Measurements from ENCODE around the gene JAKMIP3.
"Not testable (repeated sequence)": the region's sequence is repeated elsewhere in the genome, so short reads cannot be mapped to it uniquely, and the experiment has no call there.

Gene JAKMIP3

DNA sequence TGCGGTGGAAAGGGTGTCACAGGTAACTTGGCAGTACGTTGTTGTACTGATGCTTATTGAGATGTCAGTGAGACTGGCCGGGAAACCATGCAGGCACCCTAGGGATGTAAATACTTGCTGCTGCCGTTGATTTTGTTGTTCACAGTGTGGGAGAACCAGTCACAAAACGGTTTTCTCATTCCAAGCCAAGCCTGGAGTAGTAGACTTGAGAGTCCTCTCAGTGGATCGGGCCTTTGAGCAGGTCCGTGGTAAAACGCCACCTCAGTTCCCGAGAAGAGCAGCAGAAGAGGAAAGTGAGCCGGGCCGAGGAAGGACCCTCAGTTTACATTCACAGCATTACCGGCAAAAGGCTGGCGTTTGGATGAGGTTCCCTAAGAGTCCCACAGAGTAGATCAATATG lies 1.1 kb downstream of the JAKMIP3 start:
- DNase-seq, result no peak

DNA sequence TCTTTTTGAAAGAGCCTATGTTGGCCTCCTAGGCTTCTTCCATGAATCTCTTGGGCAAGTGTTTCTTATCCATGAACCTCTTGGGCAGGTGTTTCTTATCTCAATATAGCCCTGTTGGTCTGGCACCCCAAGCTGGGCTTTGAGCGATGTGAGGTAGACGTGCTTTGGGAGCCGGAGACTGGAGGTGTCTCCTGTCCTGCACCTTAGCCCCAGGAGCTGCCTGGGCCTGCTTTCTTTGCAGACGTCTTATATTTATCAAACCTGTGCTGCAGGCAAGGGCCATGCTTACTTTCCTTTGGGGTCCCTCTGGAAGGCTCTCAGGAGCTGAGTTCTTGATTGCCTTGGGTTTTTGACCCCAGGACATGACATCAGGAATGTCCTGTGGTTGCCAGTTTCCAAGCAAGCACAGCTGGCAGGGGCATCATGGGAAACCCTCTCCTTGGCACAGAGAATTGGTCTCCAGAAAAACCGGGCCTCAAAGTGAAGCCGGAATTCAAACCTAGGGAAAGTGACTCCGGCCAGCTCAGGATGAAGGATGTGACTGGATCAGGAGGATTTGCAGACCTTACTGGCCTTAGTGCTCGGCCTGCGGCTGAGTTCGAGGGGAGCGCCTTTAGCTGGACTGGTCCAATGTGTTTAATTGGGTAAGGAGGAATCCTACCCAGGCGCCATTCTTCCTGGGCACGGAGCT lies 2.8 kb downstream of the JAKMIP3 start:
- DNase-seq, result no peak

DNA sequence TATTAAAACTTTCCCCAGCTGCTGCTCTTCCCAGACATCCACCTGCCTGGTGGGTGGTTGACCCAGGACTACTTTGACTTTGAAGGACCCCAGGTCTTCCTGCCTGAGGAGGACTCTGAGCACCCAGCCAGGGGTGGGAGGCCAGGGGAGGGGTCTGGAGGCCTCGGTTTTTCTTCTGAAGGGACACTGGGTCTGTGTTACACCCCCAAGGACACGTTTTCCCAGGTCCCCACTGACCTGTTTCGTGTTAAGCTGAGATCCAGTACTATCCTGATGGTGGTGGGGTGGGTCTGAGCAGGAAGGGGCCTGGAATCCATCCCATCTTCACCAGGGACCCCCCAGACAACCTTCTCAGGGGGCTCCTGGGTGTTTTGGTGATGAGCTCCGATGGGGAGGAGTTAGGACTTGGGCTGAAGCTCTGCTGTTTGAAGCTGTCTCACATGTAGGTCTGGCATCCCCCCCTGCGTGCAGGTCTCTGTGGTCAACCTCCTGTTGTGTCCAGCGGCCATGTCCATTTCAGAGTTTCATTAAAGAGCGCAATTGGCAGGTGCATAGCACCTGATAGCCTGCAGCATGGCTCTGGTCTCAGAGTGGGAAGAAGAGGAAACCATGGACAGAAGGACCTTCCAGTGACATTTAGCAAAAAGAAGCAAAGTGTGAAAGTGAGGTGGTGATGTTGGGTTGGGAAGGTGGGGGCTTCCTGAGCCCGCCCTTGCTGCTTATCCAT lies 3.5 kb downstream of the JAKMIP3 start:
- DNase-seq, result no peak

DNA sequence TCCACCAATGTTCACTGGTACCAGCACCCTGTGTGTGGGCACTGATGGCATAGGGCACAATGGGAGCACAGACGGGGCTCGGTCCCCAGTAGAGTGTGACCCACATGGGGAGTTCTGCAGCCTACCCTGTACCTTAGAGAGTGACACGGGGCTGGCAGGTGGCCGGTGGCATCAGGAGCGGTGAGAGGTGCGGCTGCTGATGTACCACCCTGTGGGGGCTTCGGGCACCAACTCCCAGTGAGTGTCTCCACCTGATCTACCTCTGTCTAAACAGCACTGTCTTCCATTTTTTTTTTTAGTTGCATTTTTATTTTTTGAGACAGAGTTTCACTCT lies 4.1 kb downstream of the JAKMIP3 start:
- no peak for DNase-seq

DNA sequence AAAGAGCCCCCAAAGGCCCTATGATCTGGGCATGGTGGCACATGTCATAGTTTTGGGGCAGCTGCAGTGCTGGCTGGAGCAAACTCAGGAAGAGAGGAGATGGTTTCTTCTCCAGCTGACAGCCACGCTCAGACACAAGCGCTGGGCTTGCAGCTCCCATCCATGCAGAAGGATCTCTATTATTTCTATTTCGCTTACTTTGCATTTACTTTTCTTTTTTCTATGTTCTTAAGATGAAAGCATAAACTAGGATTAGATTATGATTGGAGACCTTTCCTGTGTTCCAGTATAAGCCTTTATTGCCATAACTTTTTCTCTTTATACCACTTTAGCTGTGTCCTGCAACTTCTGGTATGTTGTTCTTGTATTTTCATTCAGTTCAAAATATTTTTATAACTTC lies 5.0 kb downstream of the JAKMIP3 start:
- DNase-seq, result no peak

DNA sequence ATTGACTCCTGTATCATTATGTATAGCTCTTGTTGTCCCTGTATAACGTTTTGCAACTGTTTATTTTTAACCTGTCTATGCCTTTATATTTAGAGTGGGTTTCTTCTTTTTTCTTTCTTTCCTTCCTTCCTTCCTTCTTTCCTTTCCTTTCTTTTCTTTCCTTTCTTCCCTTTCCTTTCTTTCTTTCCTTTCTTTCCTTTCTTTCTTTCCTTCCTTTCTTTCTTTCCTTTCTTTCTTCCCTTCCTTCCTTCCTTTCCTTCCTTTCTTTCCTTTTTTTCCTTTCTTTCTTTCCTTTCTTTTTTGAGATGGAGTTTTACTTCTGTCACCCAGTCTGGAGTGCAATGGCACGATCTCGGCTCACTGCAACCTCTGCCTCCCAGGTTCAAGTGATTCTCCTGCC lies 5.9 kb downstream of the JAKMIP3 start:
- DNase-seq, result no peak

DNA sequence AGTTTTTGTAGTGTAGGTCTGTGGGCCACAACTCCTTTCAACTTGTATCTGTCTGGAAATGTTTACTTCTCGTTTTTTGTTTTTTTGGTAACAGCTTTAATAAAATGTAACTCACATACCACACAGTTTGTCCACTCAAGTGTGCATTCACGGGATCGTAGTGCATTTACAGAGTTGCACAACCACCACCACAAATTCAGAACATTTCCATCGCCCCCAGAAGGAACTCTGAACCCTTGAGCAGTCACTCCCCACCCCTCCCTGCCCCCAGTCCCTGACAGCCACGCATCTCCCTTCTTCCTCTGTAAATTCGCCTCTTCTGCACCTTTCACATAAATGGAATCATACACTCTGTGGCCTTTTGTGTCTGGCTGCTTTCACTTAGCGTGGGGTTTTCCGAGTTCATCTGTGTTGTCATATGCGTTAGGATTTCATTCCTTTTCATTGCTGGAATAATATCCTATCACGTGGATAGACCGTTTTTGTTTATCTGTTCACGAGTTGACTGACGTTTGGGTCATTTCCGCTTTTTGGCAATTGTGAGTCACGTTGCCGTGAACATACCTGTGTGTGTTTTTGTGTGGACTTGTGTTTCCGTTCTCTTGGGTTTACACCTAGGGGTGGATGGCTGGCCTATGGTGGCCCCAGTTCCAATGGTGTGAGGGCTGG lies 10.3 kb downstream of the JAKMIP3 start:
- DNase-seq, result no peak

DNA sequence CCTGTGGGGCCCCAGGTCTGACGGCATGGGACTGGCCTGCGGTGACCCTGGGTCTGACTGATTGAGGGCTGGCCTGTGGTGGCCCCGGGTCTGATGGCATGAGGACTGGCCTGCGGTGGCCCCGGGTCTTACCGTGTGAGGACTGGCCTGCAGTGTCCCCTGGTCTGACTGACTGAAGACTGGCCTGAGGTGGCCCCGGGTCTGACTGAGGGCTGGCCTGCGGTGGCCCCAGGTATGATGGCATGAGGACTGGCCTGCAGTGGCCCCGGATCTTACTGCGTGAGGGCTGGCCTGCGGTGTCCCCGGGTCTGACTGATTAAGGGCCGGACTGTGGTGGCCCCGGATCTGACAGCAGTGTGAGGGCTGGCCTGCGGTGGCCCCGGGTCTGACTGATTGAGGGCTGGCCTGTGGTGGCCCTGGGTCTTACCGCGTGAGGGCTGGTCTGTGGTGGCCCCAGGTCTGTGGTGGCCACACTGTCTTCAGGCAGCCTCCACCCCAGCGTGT lies 10.9 kb downstream of the JAKMIP3 start:
- DNase-seq, result no peak

DNA sequence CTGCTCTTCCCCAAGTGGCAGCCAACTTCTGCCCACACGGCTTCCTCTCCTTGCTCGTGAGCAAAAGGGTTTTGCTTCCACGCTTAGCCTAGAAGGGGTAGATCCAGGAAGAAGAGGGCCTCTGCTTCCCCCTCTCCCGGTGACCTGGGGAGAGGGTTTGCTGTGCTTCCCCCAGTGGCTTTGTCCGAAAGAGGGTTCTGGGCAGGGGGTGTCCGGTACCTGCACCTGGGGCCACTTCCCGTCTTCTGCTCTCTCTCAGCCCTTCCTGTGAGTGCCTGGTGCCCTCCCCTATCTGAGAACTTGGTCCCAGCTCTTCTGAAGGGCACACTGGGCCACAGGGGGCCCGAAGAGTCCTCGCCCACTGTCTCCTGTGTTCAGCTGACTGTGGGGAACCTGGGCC lies 11.3 kb downstream of the JAKMIP3 start:
- DNase-seq, result no peak

DNA sequence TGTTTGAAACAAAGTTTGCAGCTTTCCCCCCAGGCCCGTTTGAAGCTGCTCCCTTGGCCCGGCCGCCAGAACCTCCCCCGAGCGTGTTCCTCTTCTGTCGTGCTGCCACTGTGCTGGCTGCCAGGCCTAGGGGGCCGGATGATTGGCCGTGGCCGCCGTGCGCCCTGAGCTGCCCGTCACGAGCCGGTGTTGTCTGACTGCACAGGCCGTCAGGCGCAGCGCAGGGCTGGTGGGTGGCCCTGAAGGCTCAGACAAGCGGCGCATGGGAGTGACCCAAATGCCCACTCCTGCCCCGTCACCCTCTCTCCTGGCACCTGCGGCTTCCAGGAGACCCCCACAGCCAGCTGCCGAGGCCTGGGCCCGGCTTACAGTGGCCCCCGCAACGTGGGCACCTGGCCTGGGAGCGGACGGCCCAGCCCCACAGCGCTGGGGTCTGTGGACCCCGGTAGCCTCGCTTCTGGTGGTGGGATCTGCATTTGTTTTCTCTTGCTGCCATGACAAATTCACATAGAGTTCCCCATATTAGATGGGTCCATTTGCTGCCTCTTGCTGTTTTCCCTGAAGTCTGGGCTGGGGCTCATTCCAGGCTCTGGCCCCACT lies 13.1 kb downstream of the JAKMIP3 start:
- DNase-seq, result no peak

DNA sequence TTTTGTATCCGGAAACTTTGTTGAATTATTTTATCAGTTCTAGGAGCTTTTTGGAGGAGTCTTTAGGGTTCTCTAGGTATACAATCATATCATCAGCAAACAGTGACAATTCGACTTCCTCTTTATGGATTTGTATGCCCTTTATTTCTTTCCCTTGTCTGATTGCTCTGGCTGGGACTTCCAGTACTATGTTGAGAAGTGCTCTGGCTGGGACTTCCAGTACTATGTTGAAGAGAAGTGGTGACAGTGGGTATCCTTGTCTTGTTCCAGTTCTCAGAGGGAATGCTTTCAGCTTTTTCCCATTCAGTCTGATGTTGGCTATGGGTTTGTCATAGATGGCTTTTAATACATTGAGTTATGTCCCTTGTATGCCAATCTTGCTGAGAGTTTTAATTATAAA lies 18.6 kb downstream of the JAKMIP3 start:
- DNase-seq, result not testable (repeated sequence)

DNA sequence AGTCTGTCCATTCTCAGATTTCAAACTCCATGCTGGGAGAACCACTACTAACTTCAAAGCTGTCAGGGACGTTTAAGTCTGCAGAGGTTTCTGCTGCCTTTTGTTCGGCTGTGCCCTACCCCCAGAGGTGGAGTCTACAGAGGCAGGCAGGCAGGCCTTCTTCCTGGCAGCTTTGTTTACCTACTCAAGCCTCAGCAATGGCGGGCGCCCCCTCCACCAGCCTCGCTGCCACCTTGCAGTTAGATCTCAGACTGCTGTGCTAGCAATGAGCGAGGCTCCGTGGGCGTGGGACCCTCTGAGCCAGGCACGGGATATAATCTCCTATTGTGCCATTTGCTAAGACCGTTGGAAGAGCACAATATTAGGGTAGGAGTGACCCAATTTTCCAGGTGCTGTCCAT lies 27.5 kb downstream of the JAKMIP3 start:
- DNase-seq, result not testable (repeated sequence)

DNA sequence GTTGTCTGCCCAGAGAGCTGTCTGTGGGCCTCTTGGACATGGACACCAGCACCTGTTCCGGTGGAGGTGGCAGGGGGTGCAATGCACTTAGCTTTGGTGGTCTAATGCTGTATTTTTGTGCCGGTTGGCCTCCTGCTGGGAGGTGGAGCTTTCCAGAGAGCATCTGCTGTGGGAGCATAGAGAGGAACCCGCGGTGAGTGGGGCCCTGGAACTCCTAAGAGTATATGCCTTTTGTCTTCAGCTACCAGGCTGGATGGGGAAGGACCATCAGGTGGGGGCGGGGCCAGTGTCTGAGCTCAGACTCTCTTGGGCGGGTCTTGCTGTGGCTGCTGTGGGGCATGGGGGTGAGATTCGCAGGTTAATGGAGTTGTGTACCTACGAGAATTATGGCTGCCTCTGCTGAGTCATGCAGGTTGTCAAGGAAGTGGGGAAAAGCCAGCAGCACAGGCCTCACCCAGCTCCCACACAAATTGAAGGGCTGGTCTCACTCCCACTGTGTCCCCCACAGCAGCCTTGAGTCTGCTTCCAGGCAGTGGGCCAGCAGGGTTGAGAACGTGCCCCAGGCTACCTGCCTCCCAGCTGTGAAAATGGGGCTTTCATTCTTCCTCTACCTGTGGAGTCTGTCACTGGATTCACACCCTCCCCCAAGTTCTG lies 29.0 kb downstream of the JAKMIP3 start:
- no peak for DNase-seq

DNA sequence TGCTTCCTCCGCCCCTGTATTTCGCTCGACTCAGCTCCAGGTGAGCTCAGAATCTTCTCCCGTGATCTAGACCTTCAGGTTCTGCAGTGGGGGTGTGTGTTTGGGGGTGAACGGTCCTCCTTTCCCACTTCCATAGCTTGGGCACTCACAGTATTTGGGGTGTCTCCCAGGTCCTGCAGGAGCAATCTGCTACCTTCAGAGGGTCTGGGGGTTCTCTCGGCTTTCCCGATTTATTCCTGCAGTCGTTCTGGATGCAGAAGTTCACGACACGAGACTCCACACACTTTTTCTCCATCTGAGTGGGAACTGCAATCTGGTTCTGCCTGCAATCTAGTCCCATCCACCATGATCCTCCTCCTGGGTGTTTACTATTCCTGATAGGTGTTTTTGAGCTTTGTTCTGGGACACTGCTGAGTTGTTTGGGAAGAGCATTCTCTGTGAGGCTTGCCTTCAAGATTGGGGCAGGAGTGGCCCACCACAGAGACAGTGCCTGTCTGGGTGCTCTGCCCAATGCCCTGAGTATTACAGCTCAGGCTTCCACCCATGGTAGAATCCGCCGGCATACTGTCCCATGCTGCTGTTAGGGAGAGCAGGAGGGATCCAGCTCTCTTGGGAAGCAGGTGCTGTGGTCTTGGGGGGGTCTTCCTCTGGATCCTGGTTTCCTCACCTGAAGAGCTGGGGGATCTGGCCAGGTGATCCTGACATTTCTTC lies 29.8 kb downstream of the JAKMIP3 start:
- DNase-seq, result no peak

DNA sequence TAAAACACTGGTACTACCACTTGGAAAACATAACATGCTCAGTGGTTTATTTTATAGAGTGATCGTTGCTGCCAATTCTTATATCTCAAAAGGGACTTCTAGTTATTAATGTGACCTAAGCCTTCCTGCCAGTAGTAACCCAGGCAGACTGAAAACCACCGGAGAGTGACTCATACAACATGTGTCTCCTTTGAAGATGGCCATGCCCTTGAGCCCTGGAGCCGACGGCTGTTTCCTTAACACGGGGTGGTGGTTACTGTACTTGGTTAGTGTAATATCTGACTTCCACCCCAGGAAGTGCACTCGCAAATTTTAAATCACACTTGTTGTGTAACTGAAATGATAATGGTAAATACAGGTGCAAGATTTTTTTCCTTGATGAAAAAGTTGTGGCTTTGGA lies 30.5 kb downstream of the JAKMIP3 start:
- no peak for DNase-seq

DNA sequence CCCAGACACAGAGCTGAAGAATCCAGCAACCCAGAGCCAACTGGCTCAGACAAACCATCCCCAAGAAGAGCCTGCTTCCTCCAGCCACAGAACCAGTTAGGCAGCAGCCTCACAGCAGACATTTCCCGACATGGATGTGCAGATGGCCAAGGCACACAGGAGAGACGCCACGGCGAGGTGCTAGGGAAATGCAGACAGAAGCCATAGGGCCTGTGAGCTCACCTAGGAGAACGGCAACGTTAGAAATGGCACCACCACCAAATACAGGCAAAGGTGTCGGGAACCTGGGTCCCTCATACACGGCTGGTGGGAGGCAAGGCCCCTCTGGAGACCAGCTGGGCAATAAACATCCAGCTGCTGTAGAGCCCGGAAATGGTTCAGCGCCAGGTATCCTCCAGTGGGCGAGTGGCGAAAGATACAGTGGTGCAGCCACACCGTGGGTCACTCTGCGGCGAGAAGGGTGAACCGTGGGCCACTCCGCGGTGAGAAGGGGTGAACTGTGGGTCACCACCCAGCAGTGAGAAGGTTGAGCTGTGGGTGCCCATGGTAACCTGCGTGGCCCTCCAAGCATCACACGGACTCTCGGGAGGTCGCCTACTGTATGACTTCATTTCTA lies 31.2 kb downstream of the JAKMIP3 start:
- DNase-seq, result no peak

DNA sequence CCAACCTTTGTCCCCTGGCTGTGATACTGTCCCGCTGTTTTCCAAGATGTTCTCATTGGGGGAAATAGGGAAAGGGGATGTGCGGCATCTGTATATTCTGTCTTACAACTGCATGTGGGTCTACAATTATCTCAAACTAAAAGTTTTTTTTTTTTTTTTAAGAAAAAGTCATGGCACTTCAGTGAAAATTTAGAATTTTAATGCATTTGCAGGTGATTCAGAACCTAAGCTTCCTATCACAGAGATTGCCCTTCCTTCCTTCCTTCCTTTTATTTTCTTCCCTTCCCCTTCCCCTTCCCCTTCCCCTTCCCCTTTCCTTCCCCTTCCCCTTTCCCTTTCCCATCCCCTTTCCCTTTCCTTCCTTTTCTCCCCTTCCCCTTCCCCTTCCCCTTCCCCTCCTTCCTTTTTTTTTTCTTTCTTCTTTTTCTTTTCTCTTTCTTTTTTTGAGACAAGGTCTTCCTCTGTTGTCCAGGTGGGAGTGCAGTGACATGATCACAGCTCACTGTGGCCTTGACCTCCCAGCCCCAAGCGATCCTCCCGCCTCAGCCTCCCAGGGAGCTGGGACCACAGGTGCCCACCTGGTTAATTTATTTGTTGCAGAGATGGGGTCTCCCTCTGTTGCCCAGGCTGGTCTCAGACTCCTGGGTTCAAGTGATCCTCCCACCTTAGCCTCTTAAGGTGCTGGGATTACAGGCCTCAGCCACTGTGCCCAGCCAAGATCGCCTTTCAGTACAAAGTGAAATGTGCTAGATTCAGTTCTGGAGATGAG lies 32.0 kb downstream of the JAKMIP3 start:
- DNase-seq, result no peak

DNA sequence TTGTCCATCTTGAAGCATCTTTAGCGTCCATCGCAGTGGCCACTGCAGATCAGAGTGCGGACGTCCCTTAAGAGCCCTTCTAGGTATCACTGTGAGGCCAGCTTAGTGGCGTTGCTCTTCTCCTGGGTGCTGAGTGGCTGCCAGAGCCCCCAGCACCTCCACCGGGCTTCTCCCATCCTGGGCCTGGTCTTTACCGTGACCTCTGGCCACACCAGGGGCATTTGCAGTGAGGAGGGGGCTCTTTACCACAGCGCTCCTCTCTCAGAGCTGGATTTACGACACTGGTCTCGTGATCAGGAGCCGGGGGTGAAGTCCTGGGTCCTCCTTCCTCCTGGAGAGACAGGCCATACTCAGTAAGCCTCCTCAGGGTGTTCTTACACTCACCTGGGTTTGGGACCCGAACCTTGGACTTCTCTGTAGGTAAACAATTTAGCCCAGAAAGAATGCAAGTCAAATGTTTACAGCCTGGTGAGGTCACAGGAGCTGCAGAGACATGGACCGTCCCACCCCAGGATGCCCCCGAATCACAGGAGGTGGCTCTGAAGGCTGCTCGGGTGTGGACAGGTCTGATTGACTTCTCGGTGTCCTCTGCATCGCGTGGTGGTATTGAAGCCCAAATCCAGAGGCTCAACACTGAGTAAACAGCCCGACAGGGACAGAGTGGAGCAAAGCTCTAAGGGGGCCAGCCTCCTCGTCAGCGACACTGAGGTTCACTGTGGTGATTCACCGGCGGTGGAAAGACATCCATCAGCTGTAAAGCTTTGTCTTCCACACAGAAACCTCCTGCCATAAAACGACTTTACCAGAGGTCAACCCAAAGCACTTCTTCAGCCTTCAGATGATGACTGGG lies 33.0 kb downstream of the JAKMIP3 start:
- DNase-seq, result no peak

DNA sequence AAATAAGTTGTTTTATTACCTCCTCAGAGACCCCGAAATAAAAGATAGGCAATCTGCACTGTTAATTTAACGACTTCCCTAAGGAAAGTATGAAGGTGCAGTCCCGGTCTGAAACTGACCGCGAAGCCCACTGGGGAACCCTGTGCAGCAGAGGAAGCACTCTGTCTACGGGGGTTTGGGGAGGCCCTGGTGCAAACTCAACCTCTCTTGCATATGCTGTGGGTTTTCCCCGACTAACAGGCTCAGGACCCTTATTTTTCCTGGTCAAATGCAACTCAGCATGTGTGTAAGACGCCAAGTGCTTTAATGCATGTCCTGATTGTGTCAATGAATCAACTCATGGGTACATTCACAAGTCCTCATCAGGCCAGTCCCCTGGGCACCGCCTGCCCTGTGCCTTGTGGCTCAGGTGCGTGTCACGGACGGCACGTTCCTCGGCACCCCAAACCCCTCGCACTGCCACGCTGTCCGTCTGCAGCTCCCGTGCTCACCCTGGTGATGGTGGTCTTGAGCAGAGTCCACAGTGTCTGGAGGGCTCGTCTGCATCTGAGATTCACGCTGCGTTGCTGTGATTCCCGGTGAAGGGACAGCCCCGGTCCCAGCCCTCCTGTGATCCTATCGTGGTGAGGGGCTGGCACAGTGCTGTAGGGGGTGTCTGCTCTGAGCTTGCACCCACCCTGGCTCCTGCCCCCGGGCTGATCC lies 33.8 kb downstream of the JAKMIP3 start:
- DNase-seq, result no peak

DNA sequence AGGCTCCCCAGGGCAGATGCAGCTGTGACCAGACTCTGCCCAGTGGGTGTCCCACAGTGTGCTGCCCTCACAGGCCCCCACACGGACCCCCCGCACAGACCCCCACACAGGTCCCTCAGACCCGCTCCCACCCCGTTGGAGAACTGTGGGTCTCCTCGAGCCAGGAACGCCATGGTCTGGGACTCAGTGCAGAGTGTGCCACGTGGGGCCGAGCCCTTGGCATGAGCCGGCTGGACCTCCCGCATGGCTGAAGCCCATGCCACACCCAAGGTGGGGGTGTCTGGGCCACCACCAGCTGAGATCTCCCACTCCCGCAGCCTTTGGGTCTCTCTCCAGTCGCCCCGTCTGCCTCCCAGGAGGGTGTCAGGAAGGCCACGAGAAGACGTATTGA lies 34.3 kb downstream of the JAKMIP3 start:
- DNase-seq, result no peak
